NCI-H2029 treated with DMSO at 0.1 percent for 48 hours (cell line): Measurements from ENCODE around the gene CCDC184.
"Not testable (repeated sequence)": the region's sequence is repeated elsewhere in the genome, so short reads cannot be mapped to it uniquely, and the experiment has no call there.

ENCODE experiments used
- DNase-seq: peaks from one replicate; lab custom pipeline; 2025; lab: John Stamatoyannopoulos, UW

Gene CCDC184

DNA sequence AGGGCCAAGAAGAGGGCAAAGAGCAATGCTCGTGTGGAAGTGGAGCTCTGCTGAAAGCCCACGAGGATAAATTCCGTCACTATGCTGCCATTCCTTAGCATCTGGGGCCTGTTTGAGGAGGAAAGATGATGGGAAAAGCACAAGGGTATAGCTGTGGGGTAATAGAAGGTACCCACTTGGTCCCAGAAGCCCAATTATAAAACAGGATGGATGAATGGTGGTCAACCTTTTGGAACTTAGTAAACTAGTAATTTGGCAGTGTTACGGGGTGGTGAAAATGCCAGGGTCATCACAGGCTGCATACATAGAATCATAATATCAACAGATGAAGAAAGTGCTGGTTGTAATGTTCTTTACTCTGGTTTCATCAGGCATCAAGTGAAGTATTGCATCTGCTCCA lies 19.7 kb downstream of the CCDC184 start, which contains the start of gene OR10AD1:
Gene OR10AD1, minus strand, starts transcription at position 101 of the 400 bp plus-strand sequence. Its CDS starts 0 bp downstream, at position 101.
- DNase-seq: no peak

DNA sequence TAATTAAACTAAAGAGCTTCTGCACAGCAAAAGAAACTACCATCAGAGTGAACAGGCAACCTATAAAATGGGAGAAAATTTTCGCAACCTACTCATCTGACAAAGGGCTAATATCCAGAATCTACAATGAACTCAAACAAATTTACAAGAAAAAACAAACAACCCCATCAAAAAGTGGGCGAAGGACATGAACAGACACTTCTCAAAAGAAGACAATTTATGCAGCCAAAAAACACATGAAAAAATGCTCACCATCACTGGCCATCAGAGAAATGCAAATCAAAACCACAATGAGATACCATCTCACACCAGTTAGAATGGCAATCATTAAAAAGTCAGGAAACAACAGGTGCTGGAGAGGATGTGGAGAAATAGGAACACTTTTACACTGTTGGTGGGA lies 26.1 kb downstream of the CCDC184 start:
- DNase-seq: not testable (repeated sequence)

DNA sequence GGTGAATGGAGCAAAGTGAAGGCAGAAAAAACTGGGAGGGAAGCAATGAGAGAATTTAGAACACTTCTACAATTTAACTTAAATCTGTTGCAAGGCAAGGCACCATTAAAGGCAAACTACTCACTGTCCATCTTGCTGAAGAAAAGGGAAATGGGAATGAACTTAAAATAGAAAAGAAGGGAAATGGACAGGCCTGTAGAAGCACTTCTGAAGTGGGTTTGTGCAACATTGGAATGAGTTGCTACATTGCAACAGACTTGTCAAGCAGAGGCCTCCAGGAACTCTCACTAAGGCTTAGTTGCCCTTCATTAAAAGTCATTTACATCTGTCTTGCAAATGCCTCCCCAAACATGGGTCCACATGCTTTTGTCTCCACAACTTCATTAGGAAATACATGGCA lies 33.3 kb downstream of the CCDC184 start:
- no peak for DNase-seq

DNA sequence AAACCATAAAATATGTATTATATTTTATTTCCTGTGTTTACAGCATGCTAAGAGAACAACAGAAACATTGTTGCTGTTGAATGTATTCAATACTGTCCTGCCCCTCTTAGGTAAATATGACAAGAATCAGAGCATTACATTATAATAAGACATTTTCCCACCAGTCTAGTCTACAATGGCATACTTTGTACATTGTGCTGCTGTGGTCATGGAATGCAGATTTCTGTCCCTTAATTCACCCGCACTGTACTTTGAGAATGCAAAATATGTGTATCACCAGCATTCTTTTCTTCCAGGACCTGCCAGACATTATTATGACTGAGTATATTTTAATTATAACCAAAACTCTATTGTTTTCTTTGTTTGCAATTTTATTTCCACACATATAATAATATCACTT lies 36.2 kb downstream of the CCDC184 start:
- no peak for DNase-seq

DNA sequence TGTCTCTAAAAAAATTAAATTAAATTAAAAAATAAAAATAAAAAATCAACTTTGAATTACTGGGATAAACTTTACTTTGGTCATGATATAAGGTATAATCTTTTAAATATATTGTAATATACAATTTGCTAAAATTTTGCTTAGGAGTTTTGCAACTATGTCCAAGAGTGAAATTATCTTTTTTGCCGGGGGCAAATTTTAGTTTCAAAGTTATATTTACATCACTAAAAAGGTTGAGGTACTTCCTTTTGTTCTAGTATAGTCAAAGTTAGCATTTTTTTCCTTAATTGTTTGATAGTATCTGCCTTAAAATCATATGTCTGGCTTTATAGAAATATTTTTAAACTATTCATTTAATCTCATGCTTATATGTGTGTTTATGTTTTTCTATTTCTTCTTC lies 37.3 kb downstream of the CCDC184 start:
- no peak for DNase-seq

DNA sequence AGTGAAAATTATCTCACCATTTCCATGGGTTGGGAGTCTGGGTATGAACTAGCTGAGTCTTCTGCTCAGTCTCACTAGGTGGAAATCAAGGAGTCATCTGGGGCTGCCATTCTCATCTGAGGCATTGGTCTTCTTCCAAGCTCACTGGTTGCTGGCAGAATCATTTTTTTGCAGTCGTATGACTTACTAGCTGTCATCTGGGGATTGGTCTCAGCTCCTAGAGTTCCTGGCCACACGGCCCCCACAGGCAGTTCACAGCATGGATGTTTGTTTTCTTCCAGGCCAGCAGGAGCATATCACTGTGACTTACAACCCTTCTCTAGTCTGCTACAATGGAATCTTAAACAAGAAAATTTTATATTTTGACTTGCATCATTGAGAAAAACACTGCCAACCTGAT lies 38.2 kb downstream of the CCDC184 start:
- no peak for DNase-seq

DNA sequence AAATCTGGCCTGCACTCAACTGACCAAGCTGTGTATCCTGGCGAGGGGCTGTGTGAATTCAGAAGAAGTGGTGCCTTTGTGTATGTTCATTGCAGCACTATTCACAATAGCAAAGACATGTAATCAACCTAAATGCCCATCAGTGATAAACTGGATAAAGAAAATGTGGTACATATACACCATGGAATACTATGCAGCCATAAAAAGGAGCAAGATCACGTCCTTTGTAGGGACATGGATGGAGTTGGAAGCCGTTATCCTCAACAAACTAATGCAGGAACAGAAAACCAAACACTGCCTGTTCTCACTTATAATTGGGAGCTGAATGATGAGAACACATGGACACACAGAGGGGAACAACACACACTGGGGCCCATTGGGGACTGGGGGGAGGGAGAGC lies 41.1 kb downstream of the CCDC184 start:
- not testable (repeated sequence) for DNase-seq

DNA sequence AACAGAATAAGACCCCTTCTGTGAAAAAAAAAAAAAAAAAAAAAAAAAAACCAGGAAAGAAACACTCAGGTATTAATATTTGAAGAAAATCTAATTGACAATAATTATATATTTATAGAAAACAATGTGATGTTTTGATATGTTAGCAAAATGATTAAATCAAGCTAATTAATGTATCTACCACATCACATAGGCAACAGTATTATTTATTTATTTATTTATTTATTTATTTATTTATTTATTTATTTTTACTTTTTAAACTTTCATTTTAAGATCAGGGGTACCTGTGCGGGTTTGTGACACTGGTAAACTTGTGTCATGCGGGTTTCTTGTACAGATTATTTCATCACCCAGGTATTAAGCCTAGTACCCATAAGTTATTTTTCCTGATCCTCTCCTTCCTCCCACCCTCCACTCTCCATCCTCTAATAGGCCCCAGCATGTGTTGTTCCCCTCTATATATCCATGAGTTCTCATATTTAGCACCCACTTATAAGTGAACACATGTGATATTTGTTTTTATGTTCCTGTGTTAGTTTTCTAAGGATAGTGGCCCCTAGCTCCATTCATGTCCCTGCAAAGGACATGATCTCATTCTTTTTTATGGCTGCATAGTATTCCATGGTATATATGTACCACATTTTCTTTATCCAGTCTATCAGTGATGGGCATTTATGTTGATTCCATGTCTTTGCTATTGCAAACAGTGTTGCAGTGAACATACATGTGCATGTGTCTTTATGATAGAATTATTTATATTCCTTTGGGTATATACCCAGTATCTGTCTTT lies 47.9 kb downstream of the CCDC184 start:
- DNase-seq: not testable (repeated sequence)
